ENCODE data around the gene FAM210B.
"Not testable (repeated sequence)": the region's sequence is repeated elsewhere in the genome, so short reads cannot be mapped to it uniquely, and the experiment has no call there.

Gene FAM210B

DNA sequence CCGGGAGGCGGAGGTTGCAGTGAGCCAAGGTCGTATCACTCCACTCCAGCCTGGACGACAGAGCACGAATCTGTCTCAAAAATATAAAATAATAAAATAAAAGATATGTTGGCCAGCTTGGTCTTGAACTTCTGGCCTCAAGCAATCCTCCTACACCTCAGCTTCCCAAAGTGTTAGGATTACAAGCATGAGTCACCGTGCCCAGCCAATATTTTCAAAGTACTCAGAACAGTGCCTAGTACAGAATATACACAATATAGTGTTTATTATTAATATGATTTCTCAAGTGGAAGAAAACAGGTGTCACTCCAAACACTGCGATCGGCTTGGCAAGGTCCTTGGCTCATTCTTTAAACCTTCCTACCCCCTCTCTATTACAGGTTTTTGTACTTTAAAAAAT lies 3.1 kb downstream of the FAM210B start:
- DNase-seq (ENCODE audit: low spot score) = no peak

- DNase-seq (ENCODE audit: low spot score) = no peak
Observed at GRCh38 chr20:56362833-56363413, 4.1 kb downstream of the FAM210B start.

DNA sequence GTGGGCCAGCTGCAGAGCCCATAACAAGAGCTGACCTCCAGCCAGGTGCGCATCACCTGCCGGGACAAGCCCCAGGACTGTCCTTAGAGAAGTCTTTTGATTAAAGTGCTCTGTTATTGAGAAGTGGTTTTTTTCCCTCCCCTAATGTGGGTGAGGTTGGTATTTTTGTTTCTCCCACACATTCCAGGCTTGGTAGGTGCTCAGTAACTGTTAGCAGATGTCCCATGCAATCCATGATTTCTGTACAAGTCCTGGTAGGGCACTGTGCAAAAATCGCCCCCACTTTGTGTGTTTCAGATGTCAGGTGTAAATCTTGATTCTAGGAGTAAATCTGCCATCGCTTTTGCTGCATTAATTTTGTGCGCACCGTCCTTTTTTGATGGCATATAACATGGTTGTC lies 4.7 kb downstream of the FAM210B start:
- DNase-seq (ENCODE audit: low spot score) = no peak

- DNase-seq (ENCODE audit: low spot score) = no peak
Observed at GRCh38 chr20:56368351-56369134, 9.8 kb downstream of the FAM210B start.

DNA sequence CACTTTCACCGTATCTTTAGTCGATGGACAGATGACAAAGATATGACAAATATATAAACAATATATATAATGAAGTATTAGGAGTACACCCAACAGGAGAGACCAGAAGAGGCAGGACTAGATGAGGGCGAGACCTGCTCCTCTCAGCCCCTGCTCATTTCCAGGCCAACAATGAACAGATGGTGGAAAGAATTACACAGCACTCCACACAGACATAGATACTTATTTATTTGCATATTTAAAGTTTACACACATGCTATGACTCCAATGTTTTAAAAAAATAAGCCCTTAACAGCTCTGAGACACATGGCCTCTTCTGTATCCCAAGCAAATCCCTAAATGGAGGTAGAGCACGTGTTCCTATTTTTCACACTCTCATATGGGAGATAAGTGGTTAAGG lies 10.4 kb downstream of the FAM210B start:
- DNase-seq (ENCODE audit: low spot score) = no peak

DNA sequence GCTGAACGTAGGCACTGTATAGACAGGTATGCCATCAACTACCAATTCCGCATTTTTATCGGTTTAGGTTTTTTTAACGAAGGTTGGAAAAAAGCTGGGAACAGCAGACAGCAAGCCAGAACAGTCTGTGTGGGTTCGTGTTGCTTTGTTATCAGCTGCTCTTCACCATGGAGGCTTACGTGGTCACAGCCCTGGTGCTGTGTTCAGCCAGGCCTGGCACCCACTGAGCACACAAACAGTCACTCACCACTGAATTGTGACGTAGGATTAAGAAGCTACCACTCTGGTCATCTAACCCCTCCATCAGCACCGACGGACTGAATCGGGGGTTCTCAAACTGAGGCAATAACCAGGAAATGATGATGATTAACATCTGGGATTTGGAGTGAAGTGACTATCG lies 13.2 kb downstream of the FAM210B start:
- no peak for DNase-seq (ENCODE audit: low spot score)

- DNase-seq (ENCODE audit: low spot score) = no peak
Observed at GRCh38 chr20:56372850-56373249, 14.1 kb downstream of the FAM210B start.

GRCh38 chr20:56373942-56374341 lies 15.2 kb downstream of the FAM210B start:
- peak; percentile 80 for DNase-seq (ENCODE audit: low spot score)

GRCh38 chr20:56376331-56376730 lies 17.6 kb downstream of the FAM210B start:
- no peak for DNase-seq (ENCODE audit: low spot score)

DNA sequence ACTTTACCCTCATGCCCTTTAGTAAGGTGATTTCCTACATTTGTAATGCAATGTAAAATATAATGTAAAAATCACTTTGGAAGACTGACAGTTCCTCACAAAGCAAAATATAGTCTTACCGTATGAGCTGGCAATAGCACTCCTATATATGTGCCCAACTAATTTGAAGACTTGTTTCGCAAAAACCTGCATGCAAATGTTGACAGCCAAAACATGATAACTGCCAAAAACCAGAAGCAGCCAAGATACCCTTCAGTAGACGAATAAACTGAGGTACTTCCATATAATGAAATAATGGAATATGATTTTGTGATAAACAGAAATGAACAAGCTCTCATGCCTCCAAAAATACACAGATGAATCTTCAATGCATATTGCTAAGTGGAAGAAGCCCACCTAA lies 19.6 kb downstream of the FAM210B start:
- no peak for DNase-seq (ENCODE audit: low spot score)

GRCh38 chr20:56380375-56380774 lies 21.6 kb downstream of the FAM210B start:
- no peak for DNase-seq (ENCODE audit: low spot score)

- no peak for DNase-seq (ENCODE audit: low spot score)
Observed at GRCh38 chr20:56381501-56381900, 22.7 kb downstream of the FAM210B start.

DNA sequence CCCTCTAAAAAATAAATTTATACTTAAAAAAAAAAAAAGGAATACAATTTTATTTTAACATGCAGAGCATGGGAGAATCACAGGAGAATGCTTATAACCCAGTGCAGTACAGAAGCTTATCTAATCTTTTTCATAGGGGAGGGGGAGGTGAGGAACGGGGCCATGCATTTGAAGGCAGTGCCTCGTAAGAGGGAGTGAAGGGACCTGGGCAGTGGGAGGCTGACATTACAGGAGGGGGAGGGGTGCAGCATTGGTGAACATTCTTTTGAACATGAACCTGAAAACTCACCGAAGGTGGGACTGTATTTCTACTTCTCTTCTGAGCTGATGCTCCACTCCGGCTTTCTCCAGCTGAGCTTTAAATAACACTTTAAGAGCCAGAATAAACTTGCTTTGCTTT lies 23.9 kb downstream of the FAM210B start:
- DNase-seq (ENCODE audit: low spot score) = no peak

GRCh38 chr20:56383334-56383733 lies 24.6 kb downstream of the FAM210B start:
- no peak for DNase-seq (ENCODE audit: low spot score)

- no peak for DNase-seq (ENCODE audit: low spot score)
Observed at GRCh38 chr20:56385130-56385529, 26.4 kb downstream of the FAM210B start.

- no peak for DNase-seq (ENCODE audit: low spot score)
Observed at GRCh38 chr20:56386219-56386618, 27.4 kb downstream of the FAM210B start.

- no peak for DNase-seq (ENCODE audit: low spot score)
Observed at GRCh38 chr20:56388882-56389281, 30.1 kb downstream of the FAM210B start.

GRCh38 chr20:56389807-56390206 lies 31.0 kb downstream of the FAM210B start:
- no peak for DNase-seq (ENCODE audit: low spot score)

DNA sequence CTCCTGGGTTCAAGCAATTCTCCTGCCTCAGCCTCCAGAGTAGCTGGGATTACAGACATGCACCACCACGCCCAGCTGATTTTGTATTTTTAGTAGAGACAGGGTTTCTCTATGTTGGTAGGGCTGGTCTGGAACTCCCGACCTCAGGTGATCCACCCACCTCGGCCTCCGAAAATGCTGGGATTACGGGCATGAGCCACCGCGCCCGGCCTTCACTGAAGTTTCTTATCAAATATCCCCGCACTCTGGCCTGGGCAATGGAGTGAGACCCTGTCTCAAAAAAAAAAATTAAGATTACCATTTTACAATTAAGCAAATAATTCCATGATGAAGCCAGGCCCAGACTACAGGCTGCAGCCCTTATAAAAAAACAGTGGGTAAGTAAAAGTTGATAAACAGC lies 31.6 kb downstream of the FAM210B start:
- DNase-seq (ENCODE audit: low spot score) = not testable (repeated sequence)

GRCh38 chr20:56391037-56391436 lies 32.3 kb downstream of the FAM210B start:
- DNase-seq (ENCODE audit: low spot score) = peak; percentile 40

- DNase-seq (ENCODE audit: low spot score) = peak; percentile 33
Observed at GRCh38 chr20:56391596-56392131, 32.9 kb downstream of the FAM210B start.

DNA sequence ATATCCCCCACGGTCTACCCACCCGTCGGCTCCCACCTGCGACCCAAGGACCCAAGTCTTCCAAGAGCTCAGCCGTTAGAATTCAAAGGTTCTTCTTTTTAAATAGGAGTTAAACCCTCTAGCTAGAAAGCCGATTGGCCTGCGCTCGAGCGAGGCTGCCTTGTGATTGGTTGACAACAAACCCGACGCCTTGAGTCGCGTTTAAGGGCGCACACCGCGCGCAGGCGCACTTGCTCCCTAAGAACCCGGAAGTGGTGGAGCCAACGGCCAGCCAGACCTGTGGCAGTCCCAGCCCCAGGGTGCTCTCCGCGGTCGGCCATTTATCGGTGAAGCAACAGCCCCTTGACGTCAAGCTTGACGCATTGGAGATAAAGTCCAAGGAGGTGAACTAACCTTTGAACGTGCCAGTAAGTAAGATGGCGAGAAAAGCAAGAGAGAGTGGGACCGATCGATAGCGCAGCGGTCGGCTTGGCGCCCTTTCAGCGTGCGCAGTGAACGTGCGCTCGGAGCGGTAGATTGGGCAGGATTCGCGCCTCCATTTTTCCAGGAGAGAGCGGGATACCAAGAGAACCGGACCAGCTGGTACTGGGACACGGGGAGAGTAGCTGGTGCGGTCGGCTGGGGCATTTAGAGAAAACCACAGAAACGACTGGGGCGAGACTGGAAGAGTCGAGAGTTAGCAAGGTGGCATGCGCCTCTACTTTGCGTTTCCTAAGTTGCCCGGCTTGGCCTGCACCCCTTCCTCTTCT lies 33.5 kb downstream of the FAM210B start, which contains the start of the genes AURKA and CSTF1:
TSS of gene AURKA (minus strand) at position 84 of the 749 bp plus-strand sequence. CDS start 4,018 bp downstream, outside the sequence.
TSS of gene CSTF1 (plus strand) at position 514 of the 749 bp plus-strand sequence. CDS start 2,908 bp downstream, outside the sequence.
- DNase-seq (ENCODE audit: low spot score) = peak; percentile 100
